AG04449 (cell line): ENCODE data around the gene GAPDHS.

Source experiments
- CTCF ChIA-PET: fragments of 350-600 bp; formaldehyde crosslinking; extraction: SDS; loops from one replicate; lab custom pipeline; 2021; ENCODE audit warnings: antibody characterized with exemption; lab: Yijun Ruan, JAX
- POLR2A ChIA-PET: fragments of 400-600, 350-600 bp; formaldehyde crosslinking; extraction: SDS; loops from one replicate; lab custom pipeline; 2020; ENCODE audit warnings: antibody characterized with exemption, inconsistent platforms; lab: Yijun Ruan, JAX
- DNase-seq: peaks from one replicate; pipeline ENCODE4 v3.0.0-alpha.2; 2010; ENCODE audit warnings: low read depth, low spot score
- H3K4me3 ChIP-seq: 2 replicates; pipeline ENCODE4 v1.5.1; 2011; ENCODE audit warnings: low read depth, mild to moderate bottlenecking, control low read depth, low read length
- TF ChIP-seq, protein P1 (sequence below): IDR thresholded peaks from one replicate; pipeline ENCODE4 v1.5.1; 2011; ENCODE audit warnings: mild to moderate bottlenecking, moderate library complexity, low read length, control low read depth, inconsistent platforms; ENCODE audit not compliant: insufficient read depth; ENCODE audit errors: missing control alignments

Gene GAPDHS

DNA sequence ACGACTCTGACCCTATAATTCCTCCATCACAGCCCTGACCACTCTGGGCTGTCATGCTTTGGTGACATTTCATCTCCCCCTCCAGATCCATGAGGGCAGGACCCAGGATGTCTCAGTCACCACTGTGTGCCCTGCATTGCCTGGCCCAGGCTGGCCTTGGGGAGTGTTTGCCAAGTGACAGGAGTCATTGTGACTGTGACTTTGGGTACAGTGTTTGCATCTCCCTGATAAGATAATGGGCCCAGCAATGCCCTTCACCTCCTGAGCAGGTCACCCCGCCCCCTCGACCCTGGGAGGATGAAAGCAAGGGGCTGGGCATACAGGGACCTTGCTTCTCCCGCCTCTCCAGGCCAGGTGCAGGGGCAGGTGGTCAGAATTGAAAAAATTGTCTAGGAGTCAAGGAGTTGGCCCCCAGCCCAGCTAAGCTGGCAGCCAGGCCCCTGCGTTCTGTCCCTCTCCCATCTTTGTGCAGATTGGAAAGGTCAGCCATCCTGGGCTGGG lies 36.1 kb downstream of the GAPDHS start:
- POLR2A ChIA-PET: no interaction called here
- TF ChIP-seq, protein P1, sequence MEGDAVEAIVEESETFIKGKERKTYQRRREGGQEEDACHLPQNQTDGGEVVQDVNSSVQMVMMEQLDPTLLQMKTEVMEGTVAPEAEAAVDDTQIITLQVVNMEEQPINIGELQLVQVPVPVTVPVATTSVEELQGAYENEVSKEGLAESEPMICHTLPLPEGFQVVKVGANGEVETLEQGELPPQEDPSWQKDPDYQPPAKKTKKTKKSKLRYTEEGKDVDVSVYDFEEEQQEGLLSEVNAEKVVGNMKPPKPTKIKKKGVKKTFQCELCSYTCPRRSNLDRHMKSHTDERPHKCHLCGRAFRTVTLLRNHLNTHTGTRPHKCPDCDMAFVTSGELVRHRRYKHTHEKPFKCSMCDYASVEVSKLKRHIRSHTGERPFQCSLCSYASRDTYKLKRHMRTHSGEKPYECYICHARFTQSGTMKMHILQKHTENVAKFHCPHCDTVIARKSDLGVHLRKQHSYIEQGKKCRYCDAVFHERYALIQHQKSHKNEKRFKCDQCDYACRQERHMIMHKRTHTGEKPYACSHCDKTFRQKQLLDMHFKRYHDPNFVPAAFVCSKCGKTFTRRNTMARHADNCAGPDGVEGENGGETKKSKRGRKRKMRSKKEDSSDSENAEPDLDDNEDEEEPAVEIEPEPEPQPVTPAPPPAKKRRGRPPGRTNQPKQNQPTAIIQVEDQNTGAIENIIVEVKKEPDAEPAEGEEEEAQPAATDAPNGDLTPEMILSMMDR: no peak
- H3K4me3 ChIP-seq: no peak overlapping the region
- DNase-seq: no peak
- CTCF ChIA-PET: interaction anchor here (1.1 to 1.6 kb wide), 2 partner anchors 20 to 59 kb away, joined by 3 to 5 read pairs; no protein-coding TSS in a partner anchor

DNA sequence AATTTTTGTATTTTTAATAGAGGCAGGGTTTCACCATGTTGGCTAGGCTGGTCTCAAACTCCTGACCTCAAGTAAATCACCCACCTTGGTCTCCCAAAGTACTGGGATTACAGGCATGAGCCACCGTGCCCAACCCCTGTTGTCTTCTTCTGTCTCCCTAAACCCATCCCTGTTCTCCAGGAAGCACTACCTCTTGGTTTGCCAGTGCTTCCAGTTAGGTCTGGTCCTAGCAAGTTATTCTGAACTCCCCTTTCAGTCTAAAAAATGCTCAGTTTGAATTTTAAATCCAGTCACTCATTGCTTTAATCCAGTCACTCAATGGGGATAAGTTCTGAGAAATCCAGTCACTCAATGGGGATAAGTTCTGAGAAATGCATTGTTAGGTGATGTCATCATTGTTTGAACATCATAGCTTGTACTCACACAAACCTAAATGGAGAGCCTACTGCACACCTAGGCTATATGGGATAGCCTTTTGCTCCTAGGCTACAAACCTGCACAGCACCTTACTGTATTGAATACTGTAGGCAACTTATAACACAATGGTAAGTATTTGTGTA lies 38.2 kb downstream of the GAPDHS start:
- ChIA-PET CTCF (no interaction called here), POLR2A (no interaction called here)
- TF ChIP-seq, protein P1: no peak
- H3K4me3 ChIP-seq: no peak overlapping the region
- no peak for DNase-seq

DNA sequence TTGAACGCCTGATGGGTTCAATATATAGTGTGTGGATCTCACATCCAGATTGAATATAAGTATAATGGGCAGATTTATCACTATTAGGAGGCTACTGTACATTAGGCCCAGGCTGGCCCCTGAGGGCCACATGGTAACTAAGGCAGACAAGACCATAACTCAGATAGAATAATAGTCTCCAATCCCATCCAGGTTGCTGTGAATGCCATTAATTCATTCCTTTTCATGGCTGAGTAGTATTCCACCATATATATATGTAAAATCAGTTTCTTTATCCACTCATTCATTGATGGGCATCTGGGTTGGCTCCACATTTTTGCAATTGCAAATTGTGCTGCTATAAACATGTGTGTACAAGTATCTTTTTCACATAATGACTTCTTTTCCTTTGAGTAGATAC lies 44.7 kb downstream of the GAPDHS start:
- H3K4me3 ChIP-seq: no peak overlapping the region
- CTCF ChIA-PET: no interaction called here
- POLR2A ChIA-PET: no interaction called here
- no peak for DNase-seq
- TF ChIP-seq, protein P1: no peak

DNA sequence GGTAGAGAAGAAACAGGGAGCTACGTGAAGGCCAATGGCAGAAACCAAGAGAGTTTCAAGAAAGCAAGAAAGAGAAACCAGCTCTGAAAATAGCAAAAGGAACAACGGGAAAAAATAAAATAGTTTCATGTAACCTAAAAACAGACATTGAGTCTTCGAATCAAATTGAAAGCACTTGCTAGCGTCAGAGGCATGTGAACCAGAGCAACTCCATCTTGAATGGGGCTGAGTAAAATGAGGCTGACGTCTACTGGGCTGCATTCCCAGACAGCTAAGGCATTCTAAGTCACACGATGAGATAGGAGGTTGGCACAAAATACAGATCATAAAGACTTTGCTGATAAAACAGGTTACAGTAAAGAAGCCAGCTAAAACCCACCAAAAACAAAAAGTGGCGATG lies 45.5 kb downstream of the GAPDHS start:
- no peak for DNase-seq
- CTCF ChIA-PET: interaction anchor here (2.1 kb wide), 1 partner anchor 13 kb away, joined by 7 read pairs; no protein-coding TSS in a partner anchor
- TF ChIP-seq, protein P1: no peak
- no peak overlapping the region for H3K4me3 ChIP-seq
- POLR2A ChIA-PET: no interaction called here

DNA sequence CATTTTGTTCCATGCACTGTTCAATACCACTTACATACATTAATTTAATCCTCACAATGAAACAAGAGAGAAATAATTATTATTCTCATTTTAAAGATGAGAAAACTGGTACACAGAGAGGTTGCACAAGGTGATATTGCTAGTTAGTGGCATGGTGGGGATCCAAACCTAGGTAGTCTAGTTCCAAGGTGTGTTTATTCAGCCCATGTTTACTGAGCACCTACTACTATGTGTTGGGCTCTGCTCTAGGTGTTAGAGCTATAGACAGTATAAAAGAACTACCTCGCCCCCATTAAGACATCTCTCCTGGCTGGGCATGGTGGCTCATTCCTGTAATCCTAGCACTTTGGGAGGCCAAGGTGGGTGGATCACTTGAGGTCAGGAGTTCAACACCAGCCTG lies 49.5 kb downstream of the GAPDHS start:
- TF ChIP-seq, protein P1: no peak
- DNase-seq: no peak
- no peak overlapping the region for H3K4me3 ChIP-seq
- ChIA-PET CTCF (interaction anchor here (2.2 kb wide), 1 partner anchor 72 kb away, joined by 6 read pairs; no protein-coding TSS in a partner anchor), POLR2A (no interaction called here)

DNA sequence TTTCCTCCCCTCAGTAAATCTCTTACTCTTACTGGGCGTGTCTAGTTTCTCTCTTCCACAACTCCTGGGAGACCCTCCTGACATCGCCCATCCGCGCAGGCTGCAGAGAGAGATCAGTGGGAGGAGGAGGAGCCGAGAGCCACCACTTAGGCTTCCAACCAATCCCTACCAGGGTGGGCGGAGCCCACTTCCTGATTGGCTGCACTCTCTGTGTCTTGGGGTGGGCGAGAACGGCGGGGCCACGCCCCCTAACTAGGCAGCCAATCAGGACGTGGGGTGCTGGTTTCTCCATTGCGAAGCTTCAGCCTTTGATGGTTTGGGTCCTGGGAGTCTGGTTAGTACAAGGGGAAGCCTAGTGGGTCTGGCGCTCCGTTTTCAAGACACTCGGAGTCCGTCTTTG lies 52.6 kb downstream of the GAPDHS start, which contains the start of gene PMIS2:
TSS of gene PMIS2 (plus strand) at position 326 of the 400 bp plus-strand sequence. CDS start 87 bp downstream, outside the sequence.
- CTCF ChIA-PET: no interaction called here
- POLR2A ChIA-PET: no interaction called here
- H3K4me3 ChIP-seq: no peak within 1 kb of the TSS
- TF ChIP-seq, protein P1: no peak
- no peak for DNase-seq
